Rectal smooth muscle tissue (tissue), 1 donor: ENCODE results near the gene TBC1D22A.

Experiments
- H3K27ac ChIP-seq: one replicate; pipeline ENCODE4 v1.7.0; 2013; ENCODE audit warnings: low read depth, low read length, inconsistent platforms
- H3K27me3 ChIP-seq: one replicate; pipeline ENCODE4 v1.7.0; 2013; ENCODE audit warnings: low read length; ENCODE audit not compliant: control insufficient read depth, insufficient read depth
- H3K36me3 ChIP-seq: one replicate; pipeline ENCODE4 v1.7.0; 2013; ENCODE audit warnings: low read length; ENCODE audit not compliant: control insufficient read depth, insufficient read depth
- H3K4me1 ChIP-seq: one replicate; pipeline ENCODE4 v1.7.0; 2013; ENCODE audit warnings: low read length; ENCODE audit not compliant: control insufficient read depth, insufficient read depth
- H3K4me3 ChIP-seq: one replicate; pipeline ENCODE4 v1.7.0; 2013; ENCODE audit warnings: low read length
- H3K9ac ChIP-seq: one replicate; pipeline ENCODE4 v1.7.0; 2013; ENCODE audit warnings: low read length

TBC1D22A gene

GRCh38 chr22:47188261-47189055, 426.0 kb downstream of the TBC1D22A start:
- Histone ChIP-seq H3K27ac (no peak overlapping the region), H3K36me3 (no peaks in the 10 kb centered on the region), H3K27me3 (no peaks in the 10 kb centered on the region), H3K4me3 (no peak overlapping the region), H3K9ac (no peak overlapping the region), H3K4me1 (no peaks in the 10 kb centered on the region)

GRCh38 chr22:47189056-47189916, 426.8 kb downstream of the TBC1D22A start:
- Histone ChIP-seq H3K4me1 (no peaks in the 10 kb centered on the region), H3K36me3 (no peaks in the 10 kb centered on the region), H3K27me3 (no peaks in the 10 kb centered on the region), H3K4me3 (no peak overlapping the region), H3K27ac (no peak overlapping the region), H3K9ac (no peak overlapping the region)

DNA sequence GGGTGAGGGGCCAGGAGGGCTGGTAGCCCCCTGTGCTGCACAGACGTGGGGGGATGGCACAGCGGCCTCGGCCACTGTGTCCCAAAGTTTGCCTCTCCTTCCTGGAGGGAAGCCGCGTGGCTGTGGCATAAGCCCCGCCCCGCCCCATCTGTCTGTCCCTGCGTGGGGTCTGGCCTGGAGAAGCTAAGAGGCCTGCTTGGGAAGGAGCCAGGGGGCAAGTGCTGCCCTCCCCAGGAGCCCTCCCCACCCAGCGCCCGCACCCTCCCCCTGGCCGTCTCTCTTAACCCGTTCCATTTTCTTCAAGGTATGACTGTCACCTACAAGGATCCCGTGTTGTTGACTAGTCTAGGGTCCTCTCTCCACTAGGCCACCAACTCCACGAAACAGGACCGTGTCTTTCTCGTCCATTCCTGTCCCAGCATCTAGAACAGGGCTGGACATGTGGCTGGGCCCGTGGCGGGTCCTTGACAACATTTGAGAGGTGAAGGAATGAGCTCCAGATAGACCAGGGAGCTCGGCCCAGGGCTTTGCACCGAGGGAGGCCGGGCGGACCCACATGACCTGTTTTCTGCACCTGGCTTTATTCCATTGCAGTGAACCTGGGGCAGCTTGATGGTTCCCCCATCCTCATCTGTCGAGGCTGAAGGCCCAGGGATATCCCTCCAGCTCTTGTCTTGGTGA, 428.0 kb downstream of the TBC1D22A start:
- Histone ChIP-seq H3K27me3 (no peaks in the 10 kb centered on the region), H3K4me1 (no peaks in the 10 kb centered on the region), H3K27ac (no peak overlapping the region), H3K36me3 (no peaks in the 10 kb centered on the region), H3K9ac (no peak overlapping the region), H3K4me3 (no peak overlapping the region)

GRCh38 chr22:47190957-47191670, 428.7 kb downstream of the TBC1D22A start:
- Histone ChIP-seq H3K27me3 (no peaks in the 10 kb centered on the region), H3K27ac (no peak overlapping the region), H3K4me3 (no peak overlapping the region)

GRCh38 chr22:47191671-47192650, 429.5 kb downstream of the TBC1D22A start:
- H3K4me1 ChIP-seq, result no peaks in the 10 kb centered on the region
- H3K9ac ChIP-seq, result no peak overlapping the region
- H3K36me3 ChIP-seq, result no peaks in the 10 kb centered on the region
- H3K27ac ChIP-seq, result no peak overlapping the region
- no peak overlapping the region for H3K4me3 ChIP-seq
- H3K27me3 ChIP-seq, result no peaks in the 10 kb centered on the region

More at GRCh38 chr22:47190957-47191670, 428.7 kb downstream of the TBC1D22A start:
- Histone ChIP-seq H3K36me3 (no peaks in the 10 kb centered on the region), H3K9ac (no peak overlapping the region), H3K4me1 (no peaks in the 10 kb centered on the region)

- no peak overlapping the region for H3K9ac ChIP-seq
- H3K4me3 ChIP-seq, result no peak overlapping the region
- peaks cover 4% of the 10 kb centered on the region for H3K4me1 ChIP-seq
- no peaks in the 10 kb centered on the region for H3K27me3 ChIP-seq
- no peaks in the 10 kb centered on the region for H3K36me3 ChIP-seq
- H3K27ac ChIP-seq, result no peak overlapping the region
These were observed 430.4 kb downstream of the TBC1D22A start for GRCh38 chr22:47192651-47193437.

DNA sequence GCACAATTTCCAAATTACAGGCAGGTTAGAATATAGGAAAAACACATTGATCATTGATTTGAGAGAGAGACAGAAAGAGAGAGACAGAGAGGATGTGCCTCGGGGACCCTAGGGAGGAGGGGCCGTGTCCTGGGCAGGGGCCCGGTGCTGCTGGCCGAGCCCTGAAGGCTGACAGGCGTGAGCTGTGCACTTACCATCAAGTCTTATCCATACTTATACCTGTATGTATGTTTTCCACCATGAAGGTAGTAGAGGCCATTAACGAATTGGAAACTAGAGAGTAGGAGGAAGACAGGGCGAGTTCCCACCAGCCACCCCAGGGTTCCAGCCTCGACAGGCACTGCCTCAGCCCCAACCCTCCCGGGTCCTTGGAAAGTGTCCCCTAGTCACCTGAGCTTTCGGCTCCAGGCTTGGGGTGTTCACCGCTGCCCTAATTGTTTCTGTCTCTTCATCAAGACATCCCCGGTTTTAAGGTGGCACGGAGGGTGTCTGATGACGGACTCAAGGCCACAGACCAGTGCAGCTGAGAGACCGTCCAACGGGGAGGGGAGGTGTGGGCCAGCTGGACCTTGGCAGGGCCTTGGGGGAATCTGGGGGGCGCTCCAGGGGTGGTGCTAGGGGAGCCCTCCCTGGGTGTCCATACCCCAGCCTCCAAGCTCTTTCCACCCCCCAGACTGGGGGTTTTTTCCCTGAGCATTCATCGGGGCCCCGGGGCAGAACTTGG, 431.3 kb downstream of the TBC1D22A start:
- H3K27me3 ChIP-seq, result no peaks in the 10 kb centered on the region
- H3K36me3 ChIP-seq, result no peaks in the 10 kb centered on the region
- H3K4me1 ChIP-seq, result peaks cover 4% of the 10 kb centered on the region
- H3K9ac ChIP-seq, result no peak overlapping the region
- H3K4me3 ChIP-seq, result no peak overlapping the region
- H3K27ac ChIP-seq, result no peak overlapping the region

- Histone ChIP-seq H3K36me3 (no peaks in the 10 kb centered on the region), H3K4me1 (peaks cover 4% of the 10 kb centered on the region), H3K4me3 (no peak overlapping the region), H3K27me3 (no peaks in the 10 kb centered on the region), H3K9ac (no peak overlapping the region), H3K27ac (no peak overlapping the region)
These were observed 432.2 kb downstream of the TBC1D22A start for GRCh38 chr22:47194476-47195155.

DNA sequence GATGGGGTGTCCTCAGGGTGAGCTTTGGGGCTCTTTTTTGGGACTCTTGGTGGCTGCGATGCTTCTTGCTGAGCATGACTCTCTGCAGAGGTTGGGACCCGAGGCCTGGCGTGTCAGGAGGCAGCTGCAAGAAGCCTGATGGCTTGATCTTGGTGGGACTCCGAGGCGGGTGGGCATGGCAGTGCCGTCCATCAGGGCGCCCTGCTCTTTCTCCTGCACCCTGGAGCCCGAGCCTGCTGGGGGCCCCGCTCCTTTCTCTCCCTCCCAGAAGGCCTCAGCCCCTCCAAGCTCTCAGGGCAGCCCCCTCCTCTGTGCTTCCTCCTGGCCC, 432.7 kb downstream of the TBC1D22A start:
- no peak overlapping the region for H3K27ac ChIP-seq
- H3K27me3 ChIP-seq, result no peaks in the 10 kb centered on the region

More for the DNA sequence above, 432.7 kb downstream of the TBC1D22A start:
- H3K36me3 ChIP-seq, result no peaks in the 10 kb centered on the region
- H3K4me3 ChIP-seq, result no peak overlapping the region
- H3K9ac ChIP-seq, result no peak overlapping the region
- peaks cover 4% of the 10 kb centered on the region for H3K4me1 ChIP-seq
